IMR-90 (cell line): Measurements from ENCODE around the gene TES. TPM values are rescaled to one million over a fixed set of nuclear protein-coding genes. Genes with fewer than 3 reads are reported as not detected.

ENCODE experiments used
- ATAC-seq: fragments of 200-7000 bp; cut with Tn5 transposase; 2 replicates; pipeline ENCODE4 v1.9.1; 2020; ENCODE audit warnings: low read depth, mild to moderate bottlenecking, moderate library complexity
- BruUV-seq: library from RNA; stranded (reverse); fragments of 400-500 nt; replicated peaks from 2 replicates; lab custom pipeline; 2021; lab: Mats Ljungman, UMichigan
- CTCF ChIA-PET: fragments of 300-600 bp; formaldehyde crosslinking; extraction: SDS; loops from one replicate; lab custom pipeline; 2021; ENCODE audit warnings: antibody characterized with exemption; lab: Yijun Ruan, JAX
- POLR2A ChIA-PET: fragments of 300-600 bp; sonication (Branson Sonifier 250); formaldehyde crosslinking; loops from one replicate; lab custom pipeline; 2022; ENCODE audit warnings: antibody characterized with exemption; ENCODE audit not compliant: unreplicated experiment; lab: Charles Lee
- DNase-seq: peaks from one replicate; pipeline ENCODE4 v3.0.0; 2013
- H2AFZ ChIP-seq: replicated peaks from 2 replicates; pipeline ENCODE3; 2013; ENCODE audit warnings: low read length, mild to moderate bottlenecking; ENCODE audit not compliant: poor library complexity
- H2AK5ac ChIP-seq: 2 replicates; pipeline ENCODE4 v1.6.1; 2013; ENCODE audit warnings: low read depth, low read length, inconsistent platforms
- H2AK9ac ChIP-seq: replicated peaks from 2 replicates; pipeline ENCODE3; 2013; ENCODE audit warnings: mild to moderate bottlenecking, low read depth, low read length, moderate library complexity; ENCODE audit not compliant: poor library complexity
- H2BK120ac ChIP-seq: 2 replicates; pipeline ENCODE4 v1.6.1; 2013; ENCODE audit warnings: low read depth, low read length, inconsistent platforms
- H2BK15ac ChIP-seq: 3 replicates; pipeline ENCODE4 v1.6.1; 2013; ENCODE audit warnings: low read depth, low read length, inconsistent platforms
- H2BK20ac ChIP-seq: 2 replicates; pipeline ENCODE4 v1.6.1; 2013; ENCODE audit warnings: low read depth, mild to moderate bottlenecking, inconsistent platforms, low read length, moderate library complexity
- H2BK5ac ChIP-seq: 2 replicates; pipeline ENCODE4 v1.6.1; 2013; ENCODE audit warnings: mild to moderate bottlenecking, low read depth, low read length, inconsistent platforms; ENCODE audit not compliant: poor library complexity, severe bottlenecking
- H3K14ac ChIP-seq: replicated peaks from 2 replicates; pipeline ENCODE4 v1.6.1; 2013; ENCODE audit warnings: low read depth, low read length, inconsistent platforms
- H3K18ac ChIP-seq: 2 replicates; pipeline ENCODE4 v1.6.1; 2013; ENCODE audit warnings: low read depth, low read length, control low read depth
- H3K23ac ChIP-seq: 2 replicates; pipeline ENCODE4 v1.6.1; 2013; ENCODE audit warnings: low read depth, low read length, inconsistent platforms
- H3K27ac ChIP-seq: 2 replicates; pipeline ENCODE4 v1.5.1; 2013; ENCODE audit warnings: mild to moderate bottlenecking, control low read depth, low read length; ENCODE audit not compliant: insufficient read depth
- H3K27me3 ChIP-seq: 2 replicates; pipeline ENCODE4 v1.6.1; 2013; ENCODE audit warnings: low read length; ENCODE audit not compliant: control insufficient read depth, insufficient read depth
- H3K36me3 ChIP-seq: 2 replicates; pipeline ENCODE4 v1.6.1; 2013; ENCODE audit warnings: low read length, mixed read lengths; ENCODE audit not compliant: control insufficient read depth, insufficient read depth
- H3K4ac ChIP-seq: 2 replicates; pipeline ENCODE4 v1.6.1; 2013; ENCODE audit warnings: low read depth, low read length, inconsistent platforms
- H3K4me1 ChIP-seq: 2 replicates; pipeline ENCODE4 v1.6.1; 2013; ENCODE audit warnings: low read length, mixed read lengths; ENCODE audit not compliant: control insufficient read depth, insufficient read depth
- H3K4me2 ChIP-seq: 2 replicates; pipeline ENCODE4 v1.6.1; 2013; ENCODE audit warnings: low read depth, mild to moderate bottlenecking, control low read depth, low read length, moderate library complexity
- H3K4me3 ChIP-seq: 2 replicates; pipeline ENCODE4 v1.5.1; 2013; ENCODE audit warnings: low read depth, mild to moderate bottlenecking, control low read depth, low read length, moderate library complexity; ENCODE audit not compliant: insufficient read depth
- H3K56ac ChIP-seq: 2 replicates; pipeline ENCODE4 v1.6.1; 2013; ENCODE audit warnings: low read length, inconsistent platforms; ENCODE audit not compliant: insufficient read depth; ENCODE audit errors: extremely low read depth
- H3K79me1 ChIP-seq, 2 experiments: 2 replicates each; pipeline ENCODE4 v1.6.1; 2013; ENCODE audit warnings: low read length in 2 of 2, inconsistent platforms in 1 of 2, low read depth in 1 of 2
- H3K9ac ChIP-seq: 2 replicates; pipeline ENCODE4 v1.6.1; 2013; ENCODE audit warnings: low read depth, low read length, control low read depth
- H3K9me1 ChIP-seq: 2 replicates; pipeline ENCODE4 v1.6.1; 2013; ENCODE audit warnings: low read length, inconsistent platforms; ENCODE audit not compliant: insufficient read depth
- H3K9me3 ChIP-seq: 2 replicates; pipeline ENCODE4 v1.6.1; 2013; ENCODE audit warnings: low read length; ENCODE audit not compliant: control insufficient read depth, insufficient read depth
- H4K20me1 ChIP-seq: 2 replicates; pipeline ENCODE4 v1.6.1; 2013; ENCODE audit warnings: low read length, inconsistent platforms; ENCODE audit not compliant: insufficient read depth
- H4K5ac ChIP-seq: 2 replicates; pipeline ENCODE4 v1.6.1; 2013; ENCODE audit warnings: mild to moderate bottlenecking, low read depth, low read length, control low read depth
- H4K8ac ChIP-seq, 2 experiments: 2 replicates each; pipeline ENCODE4 v1.6.1; 2013; ENCODE audit warnings: low read depth in 2 of 2, low read length in 2 of 2, control low read depth in 1 of 2, inconsistent platforms in 1 of 2
- H4K91ac ChIP-seq: 2 replicates; pipeline ENCODE4 v1.6.1; 2013; ENCODE audit warnings: low read depth, low read length, inconsistent platforms; ENCODE audit not compliant: insufficient read depth
- BHLHE40 ChIP-seq: fragments of 150-350 bp; IDR thresholded peaks from 2 replicates; pipeline ENCODE4 v1.6.1; 2016; ENCODE audit warnings: mild to moderate bottlenecking, low read depth, low read length
- CEBPB ChIP-seq: IDR thresholded peaks from 2 replicates; pipeline ENCODE4 v1.6.1; 2012; ENCODE audit warnings: low read depth, low read length, improper control_type of control experiment
- FOS ChIP-seq: fragments of 150-350 bp; IDR thresholded peaks from 2 replicates; pipeline ENCODE4 v1.6.1; 2016; ENCODE audit warnings: low read depth, low read length
- MAFK ChIP-seq: IDR thresholded peaks from 2 replicates; pipeline ENCODE4 v1.6.1; 2012; ENCODE audit warnings: low read depth, low read length, improper control_type of control experiment
- MAZ ChIP-seq: IDR thresholded peaks from 2 replicates; pipeline ENCODE4 v1.6.1; 2012; ENCODE audit warnings: low read depth, mild to moderate bottlenecking, low read length, improper control_type of control experiment, moderate library complexity, borderline replicate concordance
- NFE2L2 ChIP-seq: fragments of 150-350 bp; IDR thresholded peaks from 2 replicates; pipeline ENCODE4 v1.6.1; 2016; ENCODE audit warnings: low read depth, mild to moderate bottlenecking, low read length
- RCOR1 ChIP-seq: IDR thresholded peaks from 2 replicates; pipeline ENCODE4 v1.6.1; 2012; ENCODE audit warnings: mild to moderate bottlenecking, low read length, improper control_type of control experiment; ENCODE audit not compliant: insufficient replicate concordance
- WGBS, 2 experiments: methylation state at CpG; one replicate each; pipeline versions ENCODE4 v1.1.5 to v1.1.7; 2013; ENCODE audit warnings: missing lambda C conversion rate in 2 of 2; ENCODE audit not compliant: insufficient read length in 1 of 2; ENCODE audit errors: extremely low coverage in 2 of 2; 5-methylcytosine and 5-hydroxymethylcytosine counted together
- dilution Hi-C: fragments of 300-500 bp; cut with HindIII; formaldehyde crosslinking; loops from one replicate; pipeline ENCODE4 v1.14.3; 2018; ENCODE audit warnings: low sequenced_read_pairs; ENCODE audit not compliant: unreplicated experiment
- in situ Hi-C: fragments of 300-500 bp; cut with MboI; formaldehyde crosslinking; loops from 3 replicates; pipeline ENCODE4 v1.14.3; 2019; ENCODE audit warnings: low sequenced_read_pairs, inconsistent platforms, mixed read lengths
- intact Hi-C: fragments of 100-400 bp; cut with micrococcal nuclease; formaldehyde crosslinking; loops from 2 replicates; pipeline ENCODE4 v1.10.0; 2022
- polyA plus RNA-seq, 3 experiments: library from polyadenylated mRNA; depleted of rRNA; stranded (reverse); fragments of >200 nt; gene quantifications; 2 replicates each; pipeline ENCODE4 v1.2.3, GENCODE V29; 2012; ENCODE audit warnings: low replicate concordance in 1 of 3
- total RNA-seq: library from RNA; depleted of rRNA; stranded (reverse); fragments of >200 nt; gene quantifications from 2 replicates; pipeline ENCODE4 v1.2.3, GENCODE V29; 2012

Gene TES
- total and polyA plus RNA-seq, 2 of the 4 experiments (the other 2 are of a cell fraction), result 54.0 to 83.3 TPM

DNA sequence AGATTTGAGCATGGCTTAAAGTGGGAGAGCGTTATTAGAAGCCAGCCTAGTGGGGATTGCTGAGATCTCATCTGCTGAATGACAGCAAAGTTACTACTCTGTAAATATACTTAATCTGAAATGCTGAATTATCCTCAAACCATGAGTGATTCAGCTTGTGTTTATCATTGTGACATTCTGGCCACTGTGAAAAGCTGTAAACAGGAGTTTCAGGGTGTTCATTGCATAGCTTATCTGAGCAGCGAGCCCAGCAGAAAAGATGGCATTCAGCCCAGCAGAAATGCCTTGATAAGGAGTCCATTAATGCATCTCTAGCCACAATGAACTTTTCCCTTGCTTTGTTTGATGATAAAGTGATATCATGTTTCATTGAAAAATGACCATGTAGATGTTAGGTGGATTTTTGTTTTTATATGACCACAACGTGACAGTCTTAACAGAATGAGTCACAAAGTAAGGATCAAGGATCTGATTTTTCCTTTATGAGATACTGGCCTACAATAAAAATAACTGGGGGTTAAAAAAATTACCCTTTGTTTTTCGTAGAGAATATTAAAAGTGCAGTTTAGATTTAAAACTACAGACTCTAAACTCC lies 7.8 kb downstream of the TES start:
- Histone ChIP-seq H3K36me3 (no peaks in the 10 kb centered on the region), H2BK5ac (peak overlapping the region; percentile 80), H3K27ac (no peak overlapping the region; the same call in 1 of the 2 replicates), H3K9ac (no peak overlapping the region), H2BK15ac (no peak overlapping the region), H3K9me3 (no peaks in the 10 kb centered on the region), H3K27me3 (no peaks in the 10 kb centered on the region), H4K20me1 (peaks cover 16% of the 10 kb centered on the region; the same call in 1 of the 2 replicates), H3K9me1 (0 out of 2 replicates have a peak, but pooled peaks cover 3% of the 10 kb centered on the region), H3K4me2 (peak overlapping the region; percentile 72), H2AFZ (no peak overlapping the region), H4K8ac (no peak overlapping the region; a peak in 1 of 4 replicates), H4K91ac (no peak overlapping the region), H3K14ac (no peak overlapping the region), H2AK5ac (no peak overlapping the region), H3K4me1 (peaks cover 4% of the 10 kb centered on the region; the same call in 1 of the 2 replicates), H4K5ac (no peak overlapping the region), H2AK9ac (no peak overlapping the region), H3K4ac (no peak overlapping the region; the same call in 1 of the 2 replicates), H3K4me3 (no peak overlapping the region), H2BK120ac (no peak overlapping the region), H3K79me1 (peaks cover 35 to 60% of the 10 kb centered on the region in 2 experiments), H2BK20ac (peak overlapping the region; percentile 42; the same call in 1 of the 2 replicates), H3K56ac (no peak overlapping the region), H3K18ac (0 out of 2 replicates have a peak overlapping the region, but pooled peaks have one; percentile 20), H3K23ac (no peak overlapping the region)
- ATAC-seq (peak; percentile 74), DNase-seq (peak; percentile 98)
- no peak for TF ChIP-seq MAZ
- no peak for TF ChIP-seq NFE2L2
- TF ChIP-seq MAFK, result peak; percentile 54
- peak; percentile 92 for TF ChIP-seq CEBPB
- TF ChIP-seq RCOR1, result peak; percentile 75
- TF ChIP-seq BHLHE40, result peak; percentile 71
- peak; percentile 46 for TF ChIP-seq FOS
- ChIA-PET POLR2A (no interaction called here), CTCF (interaction anchor here (0.7 to 1.8 kb wide), 4 partner anchors 15 to 55 kb away, joined by 3 to 4 read pairs (median 3); no protein-coding TSS in a partner anchor)
- WGBS, 2 experiments, result no CpG with 5 or more reads among the region's 4 CpGs
- in situ Hi-C loops, result no loop called here
- dilution Hi-C loops, result no loop called here
- intact Hi-C loops, result no loop called here
- BruUV-seq, result no TSS peak
